ENCODE measurements around the gene GSTM4. TPM values are rescaled to one million over a fixed set of nuclear protein-coding genes. Genes with fewer than 3 reads are reported as not detected.

Gene GSTM4
- total RNA-seq, 2 experiments from 2014 or later: 10.4 to 14.3 TPM

- POLR2A ChIA-PET: interaction anchor here (2.5 kb wide), 1 partner anchor 96 kb away, joined by 22 read pairs; no protein-coding TSS in a partner anchor
- H3K9me3 Mint-ChIP-seq: no peaks in the 10 kb centered on the region
- H3K27me3 Mint-ChIP-seq: peaks cover 3% of the 10 kb centered on the region
- no peak overlapping the region for H3K4me3 Mint-ChIP-seq
- CTCF ChIA-PET: interaction anchor here (1.5 to 7.3 kb wide), 11 partner anchors 9 to 342 kb away, joined by 3 to 149 read pairs (median 24); partner anchors contain the start of genes AHCYL1, GPR61 and GSTM4
- peaks cover 18% of the 10 kb centered on the region for H3K4me1 Mint-ChIP-seq
- H3K27ac Mint-ChIP-seq: no peak overlapping the region
- H3K36me3 Mint-ChIP-seq (ENCODE audit: low read depth): no peaks in the 10 kb centered on the region
- no peak for DNase-seq
These were observed 14.0 kb upstream of the GSTM4 start for GRCh38 chr1:109641861-109642260.

- Mint-ChIP-seq H3K27me3 (peaks cover 5% of the 10 kb centered on the region), H3K27ac (no peak overlapping the region), H3K9me3 (no peaks in the 10 kb centered on the region), H3K4me1 (peaks cover 18% of the 10 kb centered on the region), H3K36me3 (ENCODE audit: low read depth) (no peaks in the 10 kb centered on the region), H3K4me3 (no peak overlapping the region)
- POLR2A ChIA-PET: no interaction called here
- no peak for DNase-seq
- CTCF ChIA-PET: interaction anchor here (0.9 to 2.7 kb wide), 9 partner anchors 9 to 342 kb away, joined by 3 to 31 read pairs (median 5); partner anchors contain the start of gene AHCYL1
These were observed 13.3 kb upstream of the GSTM4 start for GRCh38 chr1:109642626-109643025.

- peak; percentile 88 for DNase-seq
- Mint-ChIP-seq H3K36me3 (ENCODE audit: low read depth) (no peaks in the 10 kb centered on the region), H3K27me3 (peaks cover 7% of the 10 kb centered on the region), H3K4me1 (peaks cover 18% of the 10 kb centered on the region), H3K4me3 (no peak overlapping the region), H3K27ac (no peak overlapping the region), H3K9me3 (no peaks in the 10 kb centered on the region)
- POLR2A ChIA-PET: no interaction called here
- CTCF ChIA-PET: interaction anchor here (0.7 to 2.7 kb wide), 13 partner anchors 8 to 993 kb away, joined by 3 to 31 read pairs (median 3); partner anchors contain the start of gene AHCYL1
These were observed 12.3 kb upstream of the GSTM4 start for GRCh38 chr1:109643385-109644230.

GRCh38 chr1:109644670-109645069 lies 11.2 kb upstream of the GSTM4 start:
- H3K27me3 Mint-ChIP-seq: peaks cover 12% of the 10 kb centered on the region
- H3K4me3 Mint-ChIP-seq: no peak overlapping the region
- DNase-seq: no peak
- peaks cover 25% of the 10 kb centered on the region for H3K4me1 Mint-ChIP-seq
- H3K36me3 Mint-ChIP-seq (ENCODE audit: low read depth): no peaks in the 10 kb centered on the region
- POLR2A ChIA-PET: interaction anchor here (1.7 kb wide), 1 partner anchor 96 kb away, joined by 6 read pairs; the partner anchor contains the start of gene GNAI3
- H3K9me3 Mint-ChIP-seq: no peaks in the 10 kb centered on the region
- no peak overlapping the region for H3K27ac Mint-ChIP-seq
- CTCF ChIA-PET: interaction anchor here (0.7 to 2.7 kb wide), 8 partner anchors 16 to 994 kb away, joined by 3 to 31 read pairs (median 4); partner anchors contain the start of gene AHCYL1

- H3K27ac Mint-ChIP-seq: no peak overlapping the region
- H3K4me1 Mint-ChIP-seq: peaks cover 9% of the 10 kb centered on the region
- no peaks in the 10 kb centered on the region for H3K9me3 Mint-ChIP-seq
- H3K4me3 Mint-ChIP-seq: no peak overlapping the region
- H3K27me3 Mint-ChIP-seq: peaks cover 46% of the 10 kb centered on the region
- CTCF ChIA-PET: interaction anchor here (1.1 to 5.9 kb wide), 6 partner anchors 9 to 397 kb away, joined by 3 to 61 read pairs (median 12); partner anchors contain the start of gene AHCYL1
- POLR2A ChIA-PET: interaction anchor here (1.5 to 1.7 kb wide), 2 partner anchors 101 to 103 kb away, joined by 3 to 4 read pairs; partner anchors contain the start of gene GNAI3
- H3K36me3 Mint-ChIP-seq (ENCODE audit: low read depth): no peaks in the 10 kb centered on the region
- no peak for DNase-seq
These were observed 6.4 kb upstream of the GSTM4 start for GRCh38 chr1:109649491-109649914.

GRCh38 chr1:109650609-109651008 lies 5.3 kb upstream of the GSTM4 start:
- H3K9me3 Mint-ChIP-seq: no peaks in the 10 kb centered on the region
- CTCF ChIA-PET: interaction anchor here (0.9 to 5.9 kb wide), 8 partner anchors 8 to 395 kb away, joined by 3 to 61 read pairs (median 10); partner anchors contain the start of gene AHCYL1
- H3K36me3 Mint-ChIP-seq (ENCODE audit: low read depth): no peaks in the 10 kb centered on the region
- no peak overlapping the region for H3K27ac Mint-ChIP-seq
- peaks cover 53% of the 10 kb centered on the region for H3K27me3 Mint-ChIP-seq
- no peak overlapping the region for H3K4me3 Mint-ChIP-seq
- POLR2A ChIA-PET: interaction anchor here (1.2 to 1.7 kb wide), 3 partner anchors 33 to 104 kb away, joined by 3 to 4 read pairs (median 3); partner anchors contain the start of gene GNAI3
- DNase-seq: no peak
- peaks cover 18% of the 10 kb centered on the region for H3K4me1 Mint-ChIP-seq

- no peaks in the 10 kb centered on the region for H3K36me3 Mint-ChIP-seq (ENCODE audit: low read depth)
- no peak for DNase-seq
- no peaks in the 10 kb centered on the region for H3K9me3 Mint-ChIP-seq
- H3K27me3 Mint-ChIP-seq: peaks cover 51% of the 10 kb centered on the region
- no peak overlapping the region for H3K4me3 Mint-ChIP-seq
- H3K27ac Mint-ChIP-seq: no peak overlapping the region
- POLR2A ChIA-PET: interaction anchor here (1.5 to 1.7 kb wide), 2 partner anchors 104 to 122 kb away, joined by 3 to 5 read pairs; partner anchors contain the start of gene GNAI3
- peaks cover 28% of the 10 kb centered on the region for H3K4me1 Mint-ChIP-seq
- CTCF ChIA-PET: interaction anchor here (0.7 to 5.9 kb wide), 5 partner anchors 9 to 332 kb away, joined by 3 to 61 read pairs (median 4); partner anchors contain the start of gene AHCYL1
These were observed 3.5 kb upstream of the GSTM4 start for GRCh38 chr1:109652402-109652801.

GRCh38 chr1:109653306-109653705 lies 2.6 kb upstream of the GSTM4 start:
- H3K27me3 Mint-ChIP-seq: peaks cover 49% of the 10 kb centered on the region
- peaks cover 28% of the 10 kb centered on the region for H3K4me1 Mint-ChIP-seq
- no peak overlapping the region for H3K4me3 Mint-ChIP-seq
- CTCF ChIA-PET: interaction anchor here (1.3 to 5.9 kb wide), 2 partner anchors 13 to 124 kb away, joined by 4 to 61 read pairs; no protein-coding TSS in a partner anchor
- POLR2A ChIA-PET: no interaction called here
- H3K36me3 Mint-ChIP-seq (ENCODE audit: low read depth): no peaks in the 10 kb centered on the region
- H3K9me3 Mint-ChIP-seq: no peaks in the 10 kb centered on the region
- H3K27ac Mint-ChIP-seq: no peak overlapping the region
- DNase-seq: no peak

- Mint-ChIP-seq H3K36me3 (ENCODE audit: low read depth) (no peaks in the 10 kb centered on the region), H3K4me3 (no peak overlapping the region), H3K27ac (no peak overlapping the region), H3K4me1 (peaks cover 22% of the 10 kb centered on the region), H3K27me3 (peaks cover 44% of the 10 kb centered on the region), H3K9me3 (no peaks in the 10 kb centered on the region)
- POLR2A ChIA-PET: interaction anchor here (0.7 kb wide), 1 partner anchor 106 kb away, joined by 4 read pairs; the partner anchor contains the start of gene GNAI3
- CTCF ChIA-PET: interaction anchor here (1.9 kb wide), 1 partner anchor 14 kb away, joined by 24 read pairs; no protein-coding TSS in a partner anchor
- DNase-seq: no peak
These were observed 1.4 kb upstream of the GSTM4 start for GRCh38 chr1:109654519-109654918.

GRCh38 chr1:109657395-109657794 lies 1.5 kb downstream of the GSTM4 start:
- no peak for DNase-seq
- POLR2A ChIA-PET: interaction anchor here (2.4 kb wide), 1 partner anchor 327 kb away, joined by 5 read pairs; the partner anchor contains the start of gene AHCYL1
- Mint-ChIP-seq H3K4me3 (peak overlapping the region; percentile 5), H3K36me3 (ENCODE audit: low read depth) (no peaks in the 10 kb centered on the region), H3K4me1 (peaks cover 21% of the 10 kb centered on the region), H3K9me3 (no peaks in the 10 kb centered on the region), H3K27me3 (peaks cover 21% of the 10 kb centered on the region), H3K27ac (no peak overlapping the region)
- CTCF ChIA-PET: interaction anchor here (0.6 to 1.5 kb wide), 2 partner anchors 12 to 16 kb away, joined by 4 to 5 read pairs; no protein-coding TSS in a partner anchor

GRCh38 chr1:109657970-109658369 lies 2.1 kb downstream of the GSTM4 start:
- ChIA-PET CTCF (interaction anchor here (1.5 kb wide), 1 partner anchor 16 kb away, joined by 5 read pairs; no protein-coding TSS in a partner anchor), POLR2A (no interaction called here)
- no peak for DNase-seq
- Mint-ChIP-seq H3K4me1 (peaks cover 21% of the 10 kb centered on the region), H3K27me3 (peaks cover 17% of the 10 kb centered on the region), H3K27ac (no peak overlapping the region), H3K4me3 (peak overlapping the region; percentile 5), H3K9me3 (no peaks in the 10 kb centered on the region), H3K36me3 (ENCODE audit: low read depth) (no peaks in the 10 kb centered on the region)

GRCh38 chr1:109658533-109659042 lies 2.7 kb downstream of the GSTM4 start:
- Mint-ChIP-seq H3K4me1 (peaks cover 21% of the 10 kb centered on the region), H3K4me3 (no peak overlapping the region), H3K36me3 (ENCODE audit: low read depth) (no peaks in the 10 kb centered on the region), H3K27me3 (peaks cover 11% of the 10 kb centered on the region), H3K27ac (no peak overlapping the region), H3K9me3 (no peaks in the 10 kb centered on the region)
- POLR2A ChIA-PET: no interaction called here
- no peak for DNase-seq
- CTCF ChIA-PET: interaction anchor here (1.5 kb wide), 1 partner anchor 17 kb away, joined by 5 read pairs; no protein-coding TSS in a partner anchor

All from activated CD4-positive, alpha-beta memory T cell treated with anti-CD3 and anti-CD28 coated beads, Interleukin-2, amount 10 ng/mL, durations not matched to agents 7 days and 5 days (primary cell).